Stimulated activated CD4-positive, alpha-beta T cell treated with anti-CD3 and anti-CD28 coated beads, Interleukin-15, amount 100 ng/mL, for 48 hours (primary cell): ENCODE data around the gene NCOA3.

Experiments used
- DNase-seq, 2 donors: peaks; one replicate each; pipeline ENCODE4 v3.0.0-alpha.2; 2020; ENCODE audit warnings: low read depth in 2 of 2

The NCOA3 gene

DNA sequence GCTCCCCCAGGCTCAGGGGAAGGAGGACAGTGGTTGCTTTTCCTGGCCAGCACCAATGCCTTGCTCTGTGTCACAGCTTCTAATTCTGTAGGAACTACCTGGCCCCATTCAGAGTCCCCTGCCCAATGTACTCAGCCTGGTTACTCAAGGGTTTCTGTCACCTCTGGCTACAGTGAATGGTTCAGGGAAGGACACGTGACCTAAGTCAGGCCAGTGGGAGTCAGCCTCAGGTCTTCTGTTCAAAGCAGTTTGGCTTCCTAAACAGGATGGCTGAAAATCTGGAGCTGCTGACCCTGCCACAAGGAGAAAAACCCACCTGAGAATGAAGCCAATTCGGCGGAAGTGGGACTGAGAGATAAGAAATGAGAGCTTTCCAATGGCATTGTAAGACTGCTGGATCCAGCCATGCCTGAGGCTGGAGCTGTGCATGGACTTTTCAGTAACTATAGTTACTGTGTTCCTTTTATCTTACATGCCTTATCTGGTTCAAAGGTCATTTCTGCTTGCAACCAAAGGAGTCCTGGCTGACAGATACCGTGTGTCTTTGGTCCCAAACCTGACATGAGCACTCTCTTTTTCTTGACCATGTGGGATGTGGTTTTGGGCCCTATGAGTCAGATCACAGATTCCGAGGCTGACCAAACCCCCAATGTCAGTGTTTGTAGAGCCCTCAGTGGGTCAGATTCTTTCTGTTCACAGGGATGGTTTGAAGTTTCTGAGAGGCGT is 179.3 kb downstream of the NCOA3 start:
- DNase-seq = no peak

DNA sequence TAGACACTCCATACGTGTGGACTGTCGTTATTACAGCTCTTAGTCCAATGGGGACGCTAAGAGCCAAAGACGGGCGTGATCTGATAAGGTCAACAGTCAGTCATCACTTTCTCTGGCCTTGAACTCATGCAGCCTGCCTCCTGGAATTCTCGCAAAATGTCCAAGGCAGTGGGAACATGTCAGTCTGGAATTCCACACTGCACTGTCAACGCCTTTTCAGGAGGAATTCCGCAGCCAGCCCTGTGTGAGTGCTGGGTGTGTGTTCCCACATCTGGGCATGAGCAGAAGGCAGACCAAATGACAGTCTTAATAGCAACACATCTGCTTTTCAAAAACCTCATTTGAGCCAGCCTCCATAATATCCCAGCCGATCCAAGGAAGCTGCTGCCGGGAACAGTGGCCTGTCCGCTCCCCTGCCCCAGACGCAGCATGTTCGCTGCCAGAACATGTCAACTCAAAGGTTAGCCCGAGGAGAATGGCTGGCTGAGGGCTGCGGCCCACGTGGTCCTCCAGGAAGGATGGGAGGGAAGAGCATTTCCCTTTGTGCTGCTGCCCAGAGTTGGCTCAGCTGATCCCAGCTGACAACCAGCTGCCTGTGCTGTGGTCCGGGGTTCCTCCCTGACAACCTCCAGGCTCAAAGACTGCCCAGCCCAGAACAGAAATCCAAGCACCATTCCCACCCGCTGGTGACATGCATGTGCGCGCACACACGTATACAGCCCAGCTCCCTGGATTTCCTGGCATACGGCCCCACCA is 180.5 kb downstream of the NCOA3 start:
- no peak for DNase-seq

DNA sequence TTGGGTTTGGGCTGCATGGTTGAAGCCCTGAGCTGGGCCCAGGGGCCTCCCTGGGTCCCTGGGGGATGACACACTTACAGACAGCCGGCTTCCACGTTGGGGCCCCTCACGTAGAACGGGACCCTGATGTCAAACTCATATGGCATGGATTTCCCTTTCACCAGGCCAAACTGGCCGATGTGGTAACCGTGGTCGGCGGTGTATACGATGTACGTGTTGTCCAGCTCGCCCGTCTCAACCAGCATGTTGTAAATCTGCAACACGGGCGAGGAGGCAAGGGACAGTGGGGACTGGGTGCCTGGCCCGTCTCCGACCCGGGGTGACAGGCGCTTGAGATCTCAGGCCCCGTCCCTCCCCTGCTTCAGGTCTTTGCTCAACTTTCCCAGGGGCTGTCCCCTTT is 181.2 kb downstream of the NCOA3 start:
- DNase-seq = no peak

DNA sequence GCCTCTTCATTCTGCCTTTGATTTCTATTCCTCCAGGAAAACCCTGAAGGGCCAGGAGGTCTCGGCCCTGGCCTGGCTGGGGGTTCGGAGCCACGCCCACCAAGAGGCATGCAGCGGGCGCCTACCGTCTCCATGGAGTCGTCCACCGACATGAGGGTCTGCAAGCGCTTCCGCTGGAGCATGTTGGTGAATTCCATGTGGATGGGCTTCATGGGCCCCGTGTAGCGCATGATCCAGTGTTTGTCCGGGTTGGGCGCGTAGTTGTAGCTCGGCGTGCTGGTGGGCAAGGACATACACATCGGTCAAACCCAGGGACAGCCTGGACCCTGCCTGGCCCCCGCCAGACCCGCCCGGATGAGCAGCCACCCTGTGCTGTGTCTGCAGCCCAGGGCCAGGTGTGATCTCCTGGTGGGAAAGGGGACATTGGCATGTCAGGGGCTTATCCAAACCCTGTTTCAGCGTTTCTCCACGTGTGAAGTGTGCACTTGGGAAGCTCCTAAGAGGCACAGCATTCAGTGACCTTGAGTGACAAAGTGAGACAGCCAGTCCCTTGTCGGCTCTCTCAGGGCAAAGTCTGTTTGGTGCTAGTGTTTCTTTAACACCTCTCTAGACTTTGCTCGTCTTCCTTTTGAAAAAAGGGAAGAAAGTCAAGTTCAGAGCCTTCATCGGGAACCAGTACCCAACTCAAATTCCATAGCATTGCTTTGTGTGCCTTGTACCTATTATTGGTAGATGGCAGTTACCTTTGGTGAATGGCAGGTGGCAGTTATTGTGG is 182.8 kb downstream of the NCOA3 start:
- no peak for DNase-seq

DNA sequence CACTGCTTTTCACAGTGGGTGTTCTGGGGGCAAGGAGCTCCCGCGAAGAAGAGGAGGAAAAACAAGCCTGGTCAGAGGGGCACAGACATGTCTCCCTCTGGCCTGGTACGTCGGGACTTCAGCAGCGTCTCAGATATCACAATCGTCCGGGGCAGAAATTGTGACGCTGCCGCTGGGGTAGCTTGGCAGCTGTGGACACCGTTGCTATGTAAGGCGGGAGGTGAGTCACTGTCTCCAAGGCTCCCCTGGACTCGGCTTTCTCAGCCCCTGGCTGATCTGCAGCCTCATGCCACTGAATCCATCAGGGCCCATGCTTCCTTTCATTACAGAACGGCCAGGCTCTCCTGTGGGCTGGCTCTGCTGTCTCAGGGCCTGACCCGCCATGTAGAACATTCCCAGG is 184.9 kb downstream of the NCOA3 start:
- no peak for DNase-seq

DNA sequence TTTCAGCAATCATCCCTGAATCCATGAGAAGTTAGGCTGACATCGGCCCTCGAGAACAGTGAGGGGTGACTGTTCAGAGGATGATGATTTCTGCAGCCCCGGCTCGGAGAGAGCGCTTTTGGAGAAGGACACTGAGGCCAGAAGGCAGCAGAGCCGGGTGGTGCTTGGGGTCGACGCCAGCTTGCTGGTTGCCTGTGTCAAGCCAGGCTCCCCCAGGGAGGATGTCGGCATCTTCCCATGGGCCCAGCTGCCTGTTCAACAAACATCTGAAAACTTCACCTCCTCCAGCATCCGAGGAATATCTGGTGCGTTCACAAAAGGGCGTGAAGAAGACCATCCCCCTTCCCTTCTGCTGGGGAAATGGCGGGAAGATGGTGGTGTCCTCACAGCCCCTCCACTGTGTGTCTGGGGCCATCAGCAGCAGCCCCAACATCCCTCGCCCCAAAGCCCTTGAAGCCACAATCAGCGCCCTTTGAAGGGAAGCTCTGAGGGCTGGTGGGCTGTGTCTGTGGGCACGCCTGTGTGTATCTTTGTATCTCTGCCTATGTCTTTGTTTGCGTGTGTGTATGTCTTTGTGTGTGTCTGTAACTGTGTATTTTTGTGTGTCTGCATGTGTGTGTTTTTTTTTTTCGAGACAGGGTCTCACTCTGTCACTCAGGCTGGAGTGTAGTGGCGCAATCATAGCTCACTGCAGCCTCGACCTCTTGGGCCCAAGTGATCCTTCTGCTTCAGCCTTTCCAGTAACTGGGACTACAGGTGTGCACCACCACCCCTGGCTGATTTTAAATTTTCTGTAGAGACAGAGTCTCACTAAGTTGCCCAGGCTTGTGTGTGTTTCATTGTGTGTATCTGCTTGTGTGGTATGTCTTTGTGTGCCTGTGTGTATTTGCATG is 185.7 kb downstream of the NCOA3 start:
- no peak for DNase-seq

DNA sequence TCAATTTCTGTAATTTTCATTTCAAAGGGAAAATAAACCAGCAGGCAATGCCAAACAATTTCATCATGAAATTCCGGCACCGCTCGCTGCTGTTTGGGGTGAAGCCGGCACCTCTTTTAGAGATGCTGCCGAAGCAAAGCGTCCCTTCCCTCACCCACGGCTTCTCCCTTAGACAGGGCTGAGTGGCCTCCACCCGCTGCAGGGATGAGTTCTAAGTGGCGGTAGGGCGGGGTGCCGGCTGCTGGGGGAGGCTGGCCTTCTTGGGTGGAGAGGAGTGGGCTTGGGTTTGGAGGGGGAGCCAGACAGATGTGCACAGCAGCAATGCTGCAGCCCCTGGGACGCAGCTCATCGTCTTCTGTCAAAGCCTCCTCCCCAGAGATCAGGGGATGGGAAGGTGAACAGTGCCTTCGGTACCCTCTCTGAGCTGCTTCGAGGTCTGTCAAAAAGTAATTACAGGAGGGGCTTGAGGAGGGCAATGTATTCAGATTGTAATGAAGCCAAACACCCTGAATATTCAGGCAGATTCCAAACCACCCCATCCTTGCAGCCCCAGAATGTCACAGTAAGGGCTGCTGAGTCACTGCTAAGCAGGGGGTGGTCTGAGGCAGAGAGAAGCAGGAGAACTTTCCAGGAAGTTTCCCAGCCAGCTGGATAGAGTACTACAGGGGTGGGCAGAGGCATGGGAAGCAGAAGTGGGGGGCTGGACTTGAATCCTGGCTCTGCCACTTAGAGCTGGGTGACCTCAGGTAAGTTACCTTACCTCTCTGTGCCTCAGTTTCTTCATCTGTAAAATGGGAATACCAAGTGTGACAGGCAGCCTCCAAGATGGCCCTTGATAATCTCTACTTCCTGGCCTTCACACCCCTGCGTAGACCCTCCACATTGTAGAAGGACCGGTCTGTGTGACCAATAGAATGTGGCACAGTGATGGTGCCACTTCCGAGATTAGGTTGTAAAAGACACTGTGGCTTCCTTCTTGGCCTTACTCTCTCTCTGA is 187.0 kb downstream of the NCOA3 start:
- no peak for DNase-seq

DNA sequence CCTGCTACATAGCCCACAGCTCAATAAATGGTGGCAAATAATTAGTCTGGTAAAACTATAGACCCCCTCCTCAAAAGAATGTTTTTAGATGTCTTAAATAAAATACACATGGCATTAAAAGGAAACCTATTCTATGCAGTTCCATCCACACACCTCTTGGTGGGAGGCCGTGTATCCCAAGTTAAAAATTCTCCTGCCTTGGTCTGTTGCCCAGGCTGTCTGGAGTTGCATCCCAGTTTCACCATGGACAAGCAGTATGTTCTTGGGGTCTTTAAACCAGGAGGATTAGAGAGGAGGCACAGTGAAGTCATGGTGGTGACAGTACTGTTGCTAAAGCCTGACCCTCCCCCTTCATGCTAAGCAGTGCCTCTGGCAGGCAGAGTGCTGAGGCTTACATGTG is 188.0 kb downstream of the NCOA3 start:
- no peak for DNase-seq

DNA sequence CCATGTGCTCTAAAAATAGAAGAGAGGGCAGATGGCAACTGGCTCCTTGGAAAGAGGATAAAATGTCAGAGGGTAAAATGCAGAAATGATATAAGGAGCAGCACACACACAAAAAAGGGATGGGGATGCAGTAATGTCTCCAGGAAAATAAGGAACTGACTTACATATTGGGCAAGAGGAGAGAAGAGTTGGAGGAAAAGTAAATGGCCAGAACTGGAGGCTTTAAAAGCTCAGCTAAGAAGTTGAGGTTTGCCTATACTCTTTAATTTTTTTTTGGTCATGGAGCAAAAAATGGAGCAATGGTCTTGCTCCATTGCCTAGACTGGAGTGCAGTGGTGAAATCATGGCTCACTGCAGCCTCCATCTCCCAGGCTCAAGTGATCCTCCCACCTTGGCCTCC is 189.9 kb downstream of the NCOA3 start:
- DNase-seq = no peak

DNA sequence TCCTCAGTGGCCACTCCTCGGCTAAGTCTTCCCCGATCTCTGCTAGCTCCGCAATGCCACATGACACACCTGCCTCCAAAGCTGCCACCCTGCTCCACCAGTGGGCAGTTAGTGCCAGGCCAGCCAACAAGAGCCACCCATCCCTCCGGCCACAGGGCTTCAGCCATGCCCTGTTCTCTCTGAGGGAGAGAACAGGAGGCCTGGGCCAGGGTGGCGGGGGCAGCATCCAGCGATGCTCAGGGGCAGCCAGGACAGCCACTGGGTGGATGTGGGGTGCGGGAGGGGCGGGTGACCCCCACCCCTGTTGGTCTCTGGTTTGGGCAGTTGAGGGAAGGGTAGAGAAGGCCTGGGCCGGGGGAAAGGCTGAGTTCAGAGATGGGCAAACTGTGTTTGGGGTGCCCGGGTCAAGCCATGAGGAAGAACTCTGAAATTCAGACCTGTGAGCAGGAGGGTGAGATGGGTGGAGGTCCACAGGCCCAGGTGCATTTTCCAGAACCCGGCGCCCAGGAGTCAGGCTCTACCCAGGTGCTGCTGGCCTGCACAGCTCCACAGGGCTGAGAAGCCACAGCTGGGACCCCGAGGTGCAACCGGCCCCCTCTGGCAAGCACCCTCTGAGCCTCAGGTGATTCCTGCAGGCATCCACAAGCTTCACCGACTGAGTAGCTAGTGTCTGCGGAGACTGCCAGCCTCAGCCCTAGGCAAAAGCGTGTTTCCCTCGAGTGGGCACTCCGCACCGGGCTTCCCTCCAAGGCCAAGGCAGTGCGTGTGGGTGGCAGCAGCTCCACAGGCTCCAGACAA is 192.5 kb downstream of the NCOA3 start:
- no peak for DNase-seq

DNA sequence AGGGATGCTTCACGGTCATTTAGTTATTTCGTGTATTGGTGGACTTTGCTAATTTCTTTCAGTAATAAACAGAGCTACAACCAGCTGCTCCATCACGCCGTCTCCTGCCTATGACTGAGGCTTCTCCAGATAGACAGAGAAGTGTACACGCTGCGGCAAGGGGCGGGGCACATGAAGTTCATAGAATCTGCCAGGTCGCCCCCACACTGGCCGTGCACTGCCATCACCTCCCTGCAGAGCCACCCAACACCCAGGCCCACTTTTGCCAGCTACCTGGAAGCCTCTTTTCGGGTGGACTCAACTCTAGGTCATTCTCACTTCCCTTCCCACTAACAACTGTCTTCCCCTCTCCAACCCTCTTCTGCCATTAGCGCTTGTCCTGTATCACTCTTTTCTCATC is 195.2 kb downstream of the NCOA3 start:
- no peak for DNase-seq

DNA sequence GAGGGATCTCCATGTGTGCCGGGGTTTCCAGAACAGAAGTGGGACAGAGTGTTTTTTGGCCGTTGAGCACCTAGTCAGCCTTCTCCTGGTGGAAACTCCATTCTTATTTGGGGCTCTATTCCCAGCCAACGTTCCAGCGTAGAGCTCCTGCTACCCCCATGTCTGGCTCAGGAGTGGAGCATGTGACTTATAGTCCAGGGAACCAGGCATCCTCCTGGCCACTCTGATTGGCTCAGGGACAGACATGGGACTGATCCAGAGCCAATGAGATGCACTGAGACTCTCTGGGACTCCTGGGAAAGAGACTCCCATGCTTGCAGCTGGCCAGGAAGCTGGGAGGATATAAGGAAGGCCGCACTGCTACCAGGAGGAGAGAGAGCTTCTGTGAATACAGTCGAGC is 196.5 kb downstream of the NCOA3 start:
- DNase-seq = no peak

DNA sequence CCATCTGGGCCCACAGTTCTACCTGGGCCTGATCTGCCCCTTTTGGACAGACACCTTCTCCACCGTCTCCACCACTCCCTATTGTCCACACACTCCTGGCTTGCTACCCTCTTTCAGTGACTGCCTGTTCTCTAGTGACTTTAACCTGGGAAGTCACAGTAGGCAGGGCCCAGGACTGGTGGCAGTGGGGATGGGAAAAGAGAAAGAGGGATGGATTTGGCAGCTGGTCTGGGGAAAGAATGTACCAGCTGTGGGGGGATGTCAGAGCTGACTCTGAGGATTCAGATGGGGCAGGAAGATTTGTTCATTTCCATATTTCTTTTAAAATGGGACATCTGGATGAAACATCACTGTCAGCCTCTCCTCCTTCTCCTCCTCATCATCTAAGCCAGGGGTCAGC is 198.1 kb downstream of the NCOA3 start:
- no peak for DNase-seq

DNA sequence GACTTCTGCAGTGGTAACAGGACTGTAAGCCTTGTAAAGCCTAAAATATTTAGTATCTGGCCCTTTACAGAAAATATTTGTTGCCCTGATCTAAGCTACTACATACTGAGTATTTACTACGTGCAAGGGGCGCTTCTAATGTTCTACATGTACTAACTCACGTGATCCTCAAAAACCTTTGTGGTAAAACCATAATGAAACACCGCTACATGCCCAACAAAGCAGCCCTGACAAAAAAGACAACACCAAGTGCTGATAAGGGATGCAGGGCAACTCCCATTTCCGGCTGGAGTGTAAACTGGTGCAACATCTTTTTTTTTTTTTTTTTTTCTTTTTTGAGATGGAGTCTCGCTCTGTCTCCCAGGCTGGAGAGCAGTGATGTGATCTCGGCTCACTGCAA is 198.6 kb downstream of the NCOA3 start:
- no peak for DNase-seq

DNA sequence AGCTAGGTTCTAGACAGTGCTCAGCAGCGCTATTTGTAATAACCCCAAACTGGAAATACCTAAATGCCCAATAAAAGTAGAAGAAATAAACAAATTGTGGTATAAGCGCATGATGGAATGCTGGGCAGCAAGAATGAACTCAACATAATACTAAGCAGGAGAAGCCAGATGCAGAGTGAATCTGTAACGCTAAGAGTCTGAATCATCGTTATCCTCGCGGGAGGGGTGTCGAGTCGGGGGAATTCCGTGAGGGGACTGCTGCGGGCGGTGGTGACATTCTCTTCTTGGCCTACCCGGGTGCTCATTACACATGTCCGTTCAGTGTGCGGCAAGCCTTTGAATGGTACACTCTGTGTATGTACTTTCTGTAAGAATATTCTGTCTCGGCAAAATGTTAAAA is 199.9 kb downstream of the NCOA3 start:
- no peak for DNase-seq

DNA sequence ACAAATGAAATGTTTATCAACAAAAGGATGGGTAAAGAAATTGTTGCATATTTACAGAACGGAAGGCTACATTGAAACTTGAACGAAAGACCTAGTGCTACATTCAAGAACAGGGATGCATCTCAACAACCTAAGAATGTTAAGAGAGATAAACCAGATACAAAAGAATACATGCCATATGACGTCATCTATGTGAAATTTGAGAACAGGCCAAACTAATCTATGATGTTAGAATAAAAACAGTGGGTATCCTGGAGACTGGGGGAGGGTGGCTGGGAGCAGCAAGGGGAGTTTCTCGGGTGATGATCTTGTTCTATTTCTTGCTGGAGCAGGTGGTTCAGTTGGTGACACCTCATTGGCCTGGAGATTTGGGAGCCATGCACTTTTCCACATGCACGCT is 202.1 kb downstream of the NCOA3 start:
- DNase-seq = no peak

DNA sequence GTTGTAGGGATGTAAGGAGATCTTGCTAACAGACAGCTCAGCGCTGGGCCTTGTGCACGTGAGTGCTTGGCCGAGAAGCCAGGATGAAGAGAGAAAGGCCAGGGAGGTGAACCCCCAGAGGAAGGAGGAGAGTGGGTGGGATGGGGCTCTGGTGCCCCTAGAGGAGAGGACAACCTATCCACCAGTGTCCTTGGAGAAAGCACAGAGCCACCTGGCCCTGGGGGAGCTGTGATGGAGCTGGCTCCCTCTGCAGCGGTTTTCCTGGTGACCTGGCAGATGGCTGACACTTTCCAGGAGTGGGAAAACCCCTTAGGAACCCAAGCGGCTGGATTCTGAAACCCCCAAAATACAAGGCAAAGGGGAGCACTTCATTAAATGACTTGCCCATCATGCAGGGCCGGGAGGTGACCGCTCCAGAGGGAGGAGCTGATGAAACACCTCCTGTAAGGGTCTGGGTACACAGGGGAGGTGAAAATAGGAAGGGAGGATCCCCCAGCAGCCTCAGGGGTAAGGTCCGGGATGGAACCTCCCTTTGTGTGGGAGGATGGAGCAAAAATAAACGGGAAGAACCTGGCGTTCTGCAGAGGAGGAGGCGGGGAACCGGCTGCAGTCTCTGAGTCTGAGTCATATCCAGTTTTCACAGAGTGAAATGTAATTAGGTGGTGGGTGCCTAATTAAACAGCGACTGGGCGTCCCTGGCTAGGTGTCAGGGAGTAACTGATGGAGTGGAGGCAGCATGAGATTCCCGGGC is 203.2 kb downstream of the NCOA3 start:
- no peak for DNase-seq

DNA sequence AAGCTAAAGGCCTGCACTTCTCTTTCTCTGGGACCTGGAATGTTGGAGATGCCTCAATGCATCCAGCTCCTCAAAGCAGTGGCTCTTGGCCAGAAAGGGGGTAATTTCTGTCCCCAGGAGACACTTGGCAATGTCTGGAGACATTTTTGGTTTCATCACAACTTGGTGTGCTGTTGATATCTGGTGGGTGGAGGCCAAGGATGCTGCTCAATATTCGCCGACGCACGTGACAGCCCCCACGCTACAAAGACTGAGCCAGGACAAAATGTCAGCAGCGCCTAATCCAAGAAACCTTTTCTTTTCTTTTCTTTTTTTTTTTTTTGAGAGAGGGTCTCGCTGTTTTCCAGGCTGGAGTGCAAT is 203.8 kb downstream of the NCOA3 start:
- DNase-seq = no peak

DNA sequence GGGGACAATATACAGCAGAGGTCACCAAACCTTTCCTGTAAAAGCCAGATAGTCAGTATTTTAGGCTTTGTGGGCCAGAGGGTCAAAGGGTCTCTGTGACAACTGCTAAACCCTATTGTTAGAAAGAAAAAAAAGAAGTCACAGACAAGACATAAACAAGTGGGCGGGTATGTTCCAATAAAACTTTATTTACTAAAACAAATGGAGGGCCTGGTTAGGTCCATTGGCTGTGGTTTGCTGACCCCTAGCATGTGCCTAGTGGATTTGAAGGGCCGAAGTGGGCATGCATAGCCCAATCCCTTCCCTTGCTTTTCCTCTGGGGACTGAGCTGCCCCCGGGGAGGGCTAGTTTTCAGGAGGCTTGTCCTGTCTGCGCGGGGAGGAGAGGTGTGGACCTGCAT is 204.7 kb downstream of the NCOA3 start:
- no peak for DNase-seq
